GM23248 (cell line): Measurements from ENCODE around the gene PTCH2. TPM values are rescaled to one million over a fixed set of nuclear protein-coding genes. Genes with fewer than 3 reads are reported as not detected.
A peak's percentile ranks its signal among the peaks of the same experiment; 100 is the strongest.

Experiments used
- DNase-seq: peaks from one replicate; pipeline ENCODE4 v3.0.0-alpha.2; 2015
- H2AFZ ChIP-seq: fragments of 200-600 bp; sonication (generic); 2 replicates; pipeline ENCODE4 v1.6.1; 2016; ENCODE audit warnings: antibody characterized with exemption
- H3F3A ChIP-seq: fragments of 200-600 bp; sonication (generic); 2 replicates; pipeline ENCODE4 v1.6.1; 2016; ENCODE audit warnings: mild to moderate bottlenecking, antibody characterized with exemption, mixed run types; ENCODE audit not compliant: insufficient read depth
- H3K27ac ChIP-seq: fragments of 200-600 bp; sonication (generic); 2 replicates; pipeline ENCODE4 v1.5.1; 2016; ENCODE audit warnings: mild to moderate bottlenecking
- H3K27me3 ChIP-seq: fragments of 200-600 bp; sonication (generic); replicated peaks from 2 replicates; pipeline ENCODE4 v1.6.1; 2016; ENCODE audit warnings: mild to moderate bottlenecking; ENCODE audit not compliant: insufficient read depth
- H3K36me3 ChIP-seq: fragments of 200-600 bp; sonication (generic); 2 replicates; pipeline ENCODE4 v1.6.1; 2016; ENCODE audit warnings: low read depth, mild to moderate bottlenecking
- H3K4me1 ChIP-seq: fragments of 200-600 bp; sonication (generic); 2 replicates; pipeline ENCODE4 v1.6.1; 2016; ENCODE audit warnings: mild to moderate bottlenecking; ENCODE audit not compliant: insufficient read depth
- H3K4me2 ChIP-seq: fragments of 200-600 bp; sonication (generic); one replicate; pipeline ENCODE4 v1.6.1; 2016; ENCODE audit warnings: mild to moderate bottlenecking; ENCODE audit not compliant: unreplicated experiment
- H3K4me3 ChIP-seq: fragments of 200-600 bp; sonication (generic); 2 replicates; pipeline ENCODE4 v1.5.1; 2016; ENCODE audit warnings: mild to moderate bottlenecking
- H3K79me2 ChIP-seq: fragments of 200-600 bp; sonication (generic); 2 replicates; pipeline ENCODE4 v1.6.1; 2016; ENCODE audit warnings: mild to moderate bottlenecking; ENCODE audit not compliant: insufficient read depth
- H3K9ac ChIP-seq: fragments of 200-600 bp; sonication (generic); 2 replicates; pipeline ENCODE4 v1.6.1; 2016; ENCODE audit warnings: mild to moderate bottlenecking
- H3K9me2 ChIP-seq: fragments of 200-600 bp; sonication (generic); 2 replicates; pipeline ENCODE4 v1.6.1; 2016; ENCODE audit warnings: mixed run types, mild to moderate bottlenecking, moderate library complexity; ENCODE audit not compliant: insufficient read depth
- H3K9me3 ChIP-seq: fragments of 200-600 bp; sonication (generic); one replicate; pipeline ENCODE4 v1.6.1; 2017; ENCODE audit warnings: low read depth
- H4K20me1 ChIP-seq: fragments of 200-600 bp; sonication (generic); 2 replicates; pipeline ENCODE4 v1.6.0; 2016; ENCODE audit not compliant: insufficient read depth
- EZH2 ChIP-seq: fragments of 200-600 bp; sonication (generic); IDR thresholded peaks from 2 replicates; pipeline ENCODE4 v1.6.1; 2018; ENCODE audit warnings: antibody characterized with exemption, mild to moderate bottlenecking; ENCODE audit not compliant: insufficient read depth, poor library complexity, severe bottlenecking
- EZH2phosphoT487 ChIP-seq: fragments of 200-600 bp; sonication (generic); IDR thresholded peaks from 2 replicates; pipeline ENCODE4 v1.6.1; 2018; ENCODE audit warnings: antibody characterized with exemption, moderate library complexity, mild to moderate bottlenecking, low read depth; ENCODE audit not compliant: insufficient read depth
- WGBS, 2 experiments: methylation state at CpG; one replicate each; pipeline ENCODE4 v1.1.6; 2015 to 2017; ENCODE audit warnings: low lambda C conversion rate in 2 of 2, low coverage in 1 of 2; ENCODE audit errors: missing lambda C conversion rate in 2 of 2; 5-methylcytosine and 5-hydroxymethylcytosine counted together
- in situ Hi-C: fragments of 300-500 bp; cut with MboI; formaldehyde crosslinking; loops from 2 replicates; pipeline ENCODE4 v1.15.0; 2020
- polyA plus RNA-seq: library from polyadenylated mRNA; unstranded; fragments of >200 nt; fragmentation: Nextera tagmentation; extraction: Ambion mirVana; gene quantifications from 2 replicates; pipeline ENCODE4 v1.2.1, GENCODE V29; 2016
- total RNA-seq: library from RNA; depleted of rRNA; stranded (reverse); fragments of >200 nt; shearing (Covaris generic); gene quantifications from 2 replicates; pipeline ENCODE4 v1.2.3, GENCODE V29; 2014

PTCH2 gene
- total and polyA plus RNA-seq, 2 experiments from 2014 or later: 0.05 to 0.11 TPM

GRCh38 chr1:44803312-44804095 is 39.5 kb downstream of the PTCH2 start:
- H3K36me3 ChIP-seq: peaks cover 16% of the 10 kb centered on the region; the same call in 1 of the 2 replicates
- no peaks in the 10 kb centered on the region for H4K20me1 ChIP-seq
- H3K9ac ChIP-seq: peak overlapping the region; percentile 98
- peak overlapping the region; percentile 84 for H3K4me2 ChIP-seq
- in situ Hi-C loops: no loop called here
- peaks cover 51% of the 10 kb centered on the region for H3F3A ChIP-seq
- peaks cover 44% of the 10 kb centered on the region for H3K4me1 ChIP-seq
- H3K9me3 ChIP-seq: no peaks in the 10 kb centered on the region
- DNase-seq: peak; percentile 57
- H3K9me2 ChIP-seq: no peaks in the 10 kb centered on the region
- peaks cover 57% of the 10 kb centered on the region for H3K79me2 ChIP-seq
- no peak overlapping the region for H2AFZ ChIP-seq
- H3K4me3 ChIP-seq: peak overlapping the region; percentile 99; the same call in 1 of the 2 replicates
- WGBS, 2 experiments: 77 to 78% methylated on average over 13 of the region's 13 CpGs
- H3K27me3 ChIP-seq: no peaks in the 10 kb centered on the region
- TF ChIP-seq EZH2: no peak
- peak overlapping the region; percentile 100 for H3K27ac ChIP-seq

- Histone ChIP-seq H3K27me3 (no peaks in the 10 kb centered on the region), H2AFZ (no peak overlapping the region), H3K9ac (peak overlapping the region; percentile 98), H3K79me2 (peaks cover 55% of the 10 kb centered on the region), H3K27ac (peak overlapping the region; percentile 100), H3K9me3 (no peaks in the 10 kb centered on the region), H3K4me2 (peak overlapping the region; percentile 84), H3K4me1 (peaks cover 38% of the 10 kb centered on the region), H3K36me3 (peaks cover 16% of the 10 kb centered on the region; the same call in 1 of the 2 replicates), H3F3A (peaks cover 49% of the 10 kb centered on the region), H3K4me3 (peak overlapping the region; percentile 99; the same call in 1 of the 2 replicates), H4K20me1 (no peaks in the 10 kb centered on the region), H3K9me2 (no peaks in the 10 kb centered on the region)
- no peak for DNase-seq
- in situ Hi-C loops: no loop called here
- no peak for TF ChIP-seq EZH2
- TF ChIP-seq EZH2phosphoT487: no peak
- WGBS, 2 experiments: 99% methylated on average over 9 of the region's 9 CpGs
Measured at GRCh38 chr1:44803062-44803311, 40.1 kb downstream of the PTCH2 start.

GRCh38 chr1:44802306-44803061 is 40.6 kb downstream of the PTCH2 start:
- 82 to 91% methylated on average over 11 to 13 of the region's 13 CpGs for WGBS, 2 experiments
- Histone ChIP-seq H3F3A (peaks cover 47% of the 10 kb centered on the region), H3K27ac (peak overlapping the region; percentile 100), H4K20me1 (no peaks in the 10 kb centered on the region), H3K9ac (peak overlapping the region; percentile 98), H3K4me2 (peak overlapping the region; percentile 84), H3K4me1 (peaks cover 36% of the 10 kb centered on the region), H3K9me3 (no peaks in the 10 kb centered on the region), H3K79me2 (peaks cover 55% of the 10 kb centered on the region), H3K27me3 (no peaks in the 10 kb centered on the region), H3K9me2 (no peaks in the 10 kb centered on the region), H3K4me3 (peak overlapping the region; percentile 99), H3K36me3 (peaks cover 16% of the 10 kb centered on the region; the same call in 1 of the 2 replicates), H2AFZ (no peak overlapping the region)
- DNase-seq: no peak
- TF ChIP-seq EZH2 (no peak), EZH2phosphoT487 (no peak)
- in situ Hi-C loops: no loop called here

- in situ Hi-C loops: no loop called here
- peak; percentile 59 for DNase-seq
- Histone ChIP-seq H3K79me2 (peaks cover 55% of the 10 kb centered on the region), H3K36me3 (peaks cover 16% of the 10 kb centered on the region; the same call in 1 of the 2 replicates), H3K27me3 (no peaks in the 10 kb centered on the region), H3K9me3 (no peaks in the 10 kb centered on the region), H3K4me2 (peak overlapping the region; percentile 84), H2AFZ (no peak overlapping the region), H4K20me1 (no peaks in the 10 kb centered on the region), H3K9ac (peak overlapping the region; percentile 98), H3K4me3 (peak overlapping the region; percentile 99), H3K9me2 (no peaks in the 10 kb centered on the region), H3K4me1 (peaks cover 31% of the 10 kb centered on the region), H3K27ac (peak overlapping the region; percentile 100), H3F3A (peaks cover 43% of the 10 kb centered on the region)
- WGBS, 2 experiments: 55 to 64% methylated on average over 11 to 13 of the region's 13 CpGs
- TF ChIP-seq EZH2 (no peak), EZH2phosphoT487 (no peak)
Measured at GRCh38 chr1:44801491-44802305, 41.4 kb downstream of the PTCH2 start.
